Suppressor macrophage treated with lipopolysaccharide for 4 hours (primary cell): ENCODE data around the gene EXOC7.

Source experiments
- DNase-seq: peaks from one replicate; pipeline ENCODE4 v3.0.0-alpha.2; 2020

EXOC7 gene

DNA sequence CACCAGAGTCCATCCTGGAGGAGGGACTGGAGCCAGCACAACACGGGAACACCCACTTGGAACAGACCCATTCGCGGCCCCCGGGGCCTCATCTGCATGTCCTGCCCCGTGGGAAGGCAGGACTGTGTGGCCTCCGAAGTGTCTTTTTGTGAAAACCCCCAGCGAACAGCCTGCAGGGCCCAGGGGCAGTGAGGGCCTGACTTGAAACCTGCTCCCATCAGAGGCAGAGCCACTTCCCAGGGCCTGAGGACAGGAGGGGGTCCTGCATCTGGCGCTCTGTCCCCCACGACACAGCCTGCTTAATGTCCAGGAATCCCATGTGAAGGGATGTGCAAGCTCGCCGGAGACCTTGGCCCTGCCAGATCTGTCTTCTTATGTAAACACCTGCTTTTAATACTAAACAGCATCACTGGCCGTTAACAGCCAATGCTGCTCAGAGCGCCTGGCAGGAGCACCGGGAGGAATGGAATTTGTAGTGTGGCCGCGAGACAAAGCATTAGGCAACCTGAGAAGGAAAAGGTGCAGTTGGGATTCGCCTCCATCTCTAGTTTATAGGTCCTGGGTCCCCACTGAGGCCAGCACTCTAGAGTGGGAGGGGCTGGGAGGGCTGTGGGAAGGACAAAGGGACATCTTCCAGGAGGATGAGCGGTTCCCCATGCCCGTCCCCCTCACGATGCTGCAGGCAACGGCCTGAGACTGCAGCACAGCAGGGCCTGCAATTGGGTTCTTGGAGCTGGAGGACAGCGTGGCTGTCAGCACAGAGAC lies 66.9 kb downstream of the EXOC7 start:
- no peak for DNase-seq

- no peak for DNase-seq
These were observed 68.9 kb downstream of the EXOC7 start for GRCh38 chr17:76034428-76035350.

DNA sequence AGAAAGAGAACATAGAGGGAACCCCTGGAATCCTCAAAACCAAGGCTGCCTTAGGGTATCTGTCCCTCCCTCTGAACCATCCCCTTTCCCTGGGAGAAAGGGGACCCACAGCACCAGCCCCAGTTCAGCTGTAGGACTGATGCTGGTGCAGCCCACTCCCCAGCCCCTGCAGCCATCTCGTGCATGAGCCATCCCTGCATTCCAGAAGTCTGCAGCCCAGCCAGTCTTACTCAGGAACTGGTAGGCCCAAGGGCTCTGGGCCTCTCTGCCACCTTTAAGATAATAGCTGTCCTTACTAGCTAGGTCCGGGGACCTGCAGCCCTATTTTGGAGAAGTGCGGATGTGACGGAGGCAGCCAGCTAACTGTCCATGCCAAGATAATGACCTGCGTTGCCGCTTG lies 70.4 kb downstream of the EXOC7 start:
- DNase-seq, result no peak

DNA sequence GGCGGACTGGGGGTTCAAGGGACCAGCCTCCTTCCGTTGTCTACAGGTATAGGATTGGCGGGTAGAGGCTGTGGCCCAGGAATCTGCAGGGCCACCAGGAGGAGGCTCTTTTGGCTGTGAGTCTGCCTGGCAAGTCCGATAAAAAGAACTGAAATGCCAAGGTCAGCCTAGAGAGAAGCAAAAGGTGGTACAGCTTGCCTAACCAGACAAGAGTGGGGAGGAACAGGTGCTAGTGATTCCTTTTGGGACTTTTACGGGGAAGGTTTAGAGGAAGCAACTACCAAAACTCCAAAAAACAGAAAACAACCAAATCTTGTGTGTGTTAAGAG lies 70.8 kb downstream of the EXOC7 start:
- no peak for DNase-seq

GRCh38 chr17:76032073-76032779 lies 71.4 kb downstream of the EXOC7 start:
- DNase-seq, result no peak
